ENCODE data around the gene GSTM5. TPM values are rescaled to one million over a fixed set of nuclear protein-coding genes. Genes with fewer than 3 reads are reported as not detected.

Gene GSTM5
- total and polyA plus RNA-seq, 2 of the 8 experiments (the other 6 are each of a cell fraction or from before 2014, with no cell fraction given) = 0.24 to 0.89 TPM

GRCh38 chr1:109728870-109729269 lies 16.8 kb downstream of the GSTM5 start:
- Histone ChIP-seq H3K4me1 (replicated peaks in 1 of 4; ENCODE audit: control insufficient read depth in 3 of 4, insufficient read depth in 4 of 4, low read length in 3 of 4) (no peaks in the 10 kb centered on the region), H4K20me1 (replicated peaks in 1 of 2; ENCODE audit: control insufficient read depth in 1 of 2, insufficient read depth in 2 of 2, low read length in 2 of 2) (no peaks in the 10 kb centered on the region), H3K14ac (ENCODE audit: insufficient read length) (no peak overlapping the region), H4K91ac (replicated peaks; ENCODE audit: insufficient read length, low read length) (no peak overlapping the region), H4K8ac (ENCODE audit: extremely low read depth, insufficient read depth, low read length) (no peak overlapping the region), H3K23ac (ENCODE audit: insufficient read length) (no peak overlapping the region), H2BK12ac (ENCODE audit: low read depth, low read length) (no peak overlapping the region), H3K18ac (ENCODE audit: extremely low read depth, low read length) (no peak overlapping the region), H3K9ac (replicated peaks in 1 of 4; ENCODE audit: extremely low read depth in 1 of 4, low read depth in 3 of 4, low read length in 3 of 4) (no peak overlapping the region), H2AK5ac (ENCODE audit: low read depth, low read length) (no peak overlapping the region), H3K27me3 (replicated peaks in 1 of 4; ENCODE audit: control insufficient read depth in 3 of 4, extremely low read depth in 1 of 4, insufficient read depth in 3 of 4, low read length in 3 of 4) (peaks cover 0 to 2% (median 0%) of the 10 kb centered on the region in 4 experiments; a peak in 1 of 7 replicates), H3K56ac (replicated peaks; ENCODE audit: insufficient read length, low read depth, low read length) (no peak overlapping the region), H3K79me2 (ENCODE audit: control insufficient read depth in 1 of 2, insufficient read depth in 2 of 2, low read length in 2 of 2) (no peaks in the 10 kb centered on the region), H3K79me1 (ENCODE audit: low read depth, low read length) (no peaks in the 10 kb centered on the region), H3K4me3 (ENCODE audit: extremely low read depth in 1 of 4, insufficient read depth in 2 of 4, low read depth in 3 of 4, low read length in 4 of 4) (no peak overlapping the region), H4K5ac (ENCODE audit: insufficient read length, low read depth, low read length) (no peak overlapping the region), H3K4ac (replicated peaks; ENCODE audit: insufficient read length, low read depth, low read length) (no peak overlapping the region), H3K23me2 (ENCODE audit: low read depth, low read length) (no peaks in the 10 kb centered on the region), H3K4me2 (ENCODE audit: insufficient read depth in 1 of 2, low read depth in 2 of 2, low read length in 2 of 2) (no peak overlapping the region), H2BK5ac (ENCODE audit: low read depth, low read length) (no peak overlapping the region), H2BK120ac (replicated peaks; ENCODE audit: low read depth, low read length) (no peak overlapping the region), H3K9me3 (ENCODE audit: insufficient read depth in 2 of 2, low read depth in 1 of 2, low read length in 1 of 2) (peaks cover 7% of the 10 kb centered on the region in 2 experiments), H3K27ac (ENCODE audit: low read depth, low read length) (no peak overlapping the region), H2BK20ac (ENCODE audit: low read length) (no peak overlapping the region), H2BK15ac (ENCODE audit: low read length) (no peak overlapping the region), H3K36me3 (ENCODE audit: control insufficient read depth in 2 of 4, insufficient read depth in 4 of 4, low read length in 3 of 4) (no peaks in the 10 kb centered on the region), H2AFZ (ENCODE audit: low read length) (no peak overlapping the region)
- FAIRE-seq (no peak), DNase-seq (ENCODE audit: low read depth in 1 of 2, low spot score in 2 of 2) (no peak)
- WGBS, 2 experiments (ENCODE audit: extremely low coverage in 1 of 2, insufficient coverage in 1 of 2, insufficient read length in 1 of 2, insufficient replicate concordance in 2 of 2, low coverage in 1 of 2, low lambda C conversion rate in 2 of 2, missing lambda C conversion rate in 1 of 2) = 95% methylated on average over 7 of the region's 7 CpGs; no CpG with 5 or more reads in 1 of the 2 experiments
- TF ChIP-seq BACH1 (IDR thresholded peaks at IDR 0.05; ENCODE audit: low read length) = no peak
- TF ChIP-seq FOSL1 (IDR thresholded peaks at IDR 0.05; ENCODE audit: insufficient read depth, low read depth, low read length) = no peak
- TF ChIP-seq TEAD4 (IDR thresholded peaks at IDR 0.05; ENCODE audit: low read depth, low read length) = no peak
- TF ChIP-seq SAP30 (IDR thresholded peaks at IDR 0.05; ENCODE audit: insufficient read depth, insufficient replicate concordance, low read length) = no peak
- no peak for TF ChIP-seq CHD1 (IDR thresholded peaks at IDR 0.05; ENCODE audit: low read depth, low read length)
- no peak for TF ChIP-seq POLR2A (IDR thresholded peaks at IDR 0.05; ENCODE audit: control extremely low read depth in 1 of 2, low read depth in 2 of 2, low read length in 2 of 2)
- TF ChIP-seq CHD2 (IDR thresholded peaks at IDR 0.05; ENCODE audit: low read length) = no peak
- TF ChIP-seq YY1 (IDR thresholded peaks at IDR 0.05; ENCODE audit: low read depth, low read length) = no peak
- no peak for TF ChIP-seq MAX (IDR thresholded peaks at IDR 0.05)
- no peak for TF ChIP-seq CTBP2 (IDR thresholded peaks at IDR 0.05; ENCODE audit: borderline replicate concordance, insufficient read depth, insufficient read length, low read length)
- TF ChIP-seq SP4 (IDR thresholded peaks at IDR 0.05; ENCODE audit: low read length) = no peak
- no peak for TF ChIP-seq TCF12 (IDR thresholded peaks at IDR 0.05; ENCODE audit: low read depth, low read length)
- ChIA-PET POLR2A (ENCODE audit: partially characterized antibody) (interaction anchor here (1.0 kb wide), 1 partner anchor 10 kb away, joined by 5 read pairs; no protein-coding TSS in a partner anchor), CTCF (ENCODE audit: partially characterized antibody) (interaction anchor here (1.4 kb wide), 2 partner anchors 10 to 49 kb away, joined by 3 read pairs; no protein-coding TSS in a partner anchor)

Data from H1 (cell line).